ENCODE measurements around the gene MAPKAP1.
"Not testable (repeated sequence)": the region's sequence is repeated elsewhere in the genome, so short reads cannot be mapped to it uniquely, and the experiment has no call there.

MAPKAP1 gene

GRCh38 chr9:125601961-125602360, 105.0 kb downstream of the MAPKAP1 start:
- no peak for DNase-seq

- no peak for DNase-seq
These were observed 106.8 kb downstream of the MAPKAP1 start for GRCh38 chr9:125600194-125600593.

GRCh38 chr9:125594223-125594610, 112.8 kb downstream of the MAPKAP1 start:
- no peak for DNase-seq

GRCh38 chr9:125593581-125594222, 113.3 kb downstream of the MAPKAP1 start:
- DNase-seq: no peak

GRCh38 chr9:125591888-125592287, 115.1 kb downstream of the MAPKAP1 start:
- DNase-seq: no peak

GRCh38 chr9:125591245-125591644, 115.8 kb downstream of the MAPKAP1 start:
- DNase-seq: no peak

GRCh38 chr9:125589287-125589686, 117.7 kb downstream of the MAPKAP1 start:
- DNase-seq: no peak

GRCh38 chr9:125587819-125588460, 119.1 kb downstream of the MAPKAP1 start:
- DNase-seq: no peak

GRCh38 chr9:125586172-125586511, 120.9 kb downstream of the MAPKAP1 start:
- DNase-seq: no peak

- no peak for DNase-seq
These were observed 121.4 kb downstream of the MAPKAP1 start for GRCh38 chr9:125585503-125586171.

GRCh38 chr9:125580701-125581286, 126.2 kb downstream of the MAPKAP1 start:
- DNase-seq: no peak

GRCh38 chr9:125579030-125579932, 127.7 kb downstream of the MAPKAP1 start:
- no peak for DNase-seq

GRCh38 chr9:125574126-125574877, 132.7 kb downstream of the MAPKAP1 start:
- DNase-seq: no peak

GRCh38 chr9:125572461-125572860, 134.5 kb downstream of the MAPKAP1 start:
- DNase-seq: not testable (repeated sequence)

GRCh38 chr9:125571824-125572223, 135.2 kb downstream of the MAPKAP1 start:
- DNase-seq: not testable (repeated sequence)

- DNase-seq: no peak
These were observed 136.8 kb downstream of the MAPKAP1 start for GRCh38 chr9:125570246-125570645.

GRCh38 chr9:125568621-125569020, 138.4 kb downstream of the MAPKAP1 start:
- no peak for DNase-seq

- not testable (repeated sequence) for DNase-seq
These were observed 141.0 kb downstream of the MAPKAP1 start for GRCh38 chr9:125566051-125566450.

GRCh38 chr9:125565126-125565525, 141.9 kb downstream of the MAPKAP1 start:
- DNase-seq: no peak

- DNase-seq: no peak
These were observed 142.4 kb downstream of the MAPKAP1 start for GRCh38 chr9:125564631-125565030.

GRCh38 chr9:125561509-125562148, 145.4 kb downstream of the MAPKAP1 start:
- DNase-seq: no peak

- DNase-seq: no peak
These were observed 147.1 kb downstream of the MAPKAP1 start for GRCh38 chr9:125559894-125560293.
